Measurements from ENCODE around the gene GOLGB1. TPM values are rescaled to one million over a fixed set of nuclear protein-coding genes. Genes with fewer than 3 reads are reported as not detected.

The GOLGB1 gene
- total RNA-seq, 1 donor from 2014 or later = 76.6 TPM

Other genes with a start within 250 kb of the GOLGB1 start
- 0.82 and 1.3 TPM in 2 replicates for gene POLQ, start 203.8 kb downstream of the GOLGB1 start, total RNA-seq
- not detected in 2 replicates for gene ARGFX, start 181.8 kb downstream of the GOLGB1 start, total RNA-seq
- gene FBXO40, start 156.4 kb downstream of the GOLGB1 start, total RNA-seq = not detected in 2 replicates
- 1.0 and 1.6 TPM in 2 replicates for gene HCLS1, start 88.8 kb downstream of the GOLGB1 start, total RNA-seq
- 13.1 and 13.8 TPM in 2 replicates for gene IQCB1, start 85.3 kb upstream of the GOLGB1 start, total RNA-seq
- 1.7 and 1.8 TPM in 2 replicates for gene EAF2, start 85.5 kb upstream of the GOLGB1 start, total RNA-seq
- gene SLC15A2, start 144.7 kb upstream of the GOLGB1 start, total RNA-seq = 0.19 and 0.89 TPM in 2 replicates

All from astrocyte (in vitro differentiated cells and primary cell).